Islet precursor cell (in vitro differentiated cells): ENCODE results near the gene COQ10A.
"Not testable (repeated sequence)": the region's sequence is repeated elsewhere in the genome, so short reads cannot be mapped to it uniquely, and the experiment has no call there.

Experiments used
- DNase-seq: peaks from one replicate; pipeline ENCODE4 v3.0.0-alpha.2; 2018

COQ10A gene

GRCh38 chr12:56244494-56244893, 22.2 kb upstream of the COQ10A start:
- DNase-seq = no peak

GRCh38 chr12:56247923-56248322, 18.8 kb upstream of the COQ10A start:
- DNase-seq = no peak

GRCh38 chr12:56248711-56249110, 18.0 kb upstream of the COQ10A start:
- no peak for DNase-seq

- DNase-seq = no peak
Observed at GRCh38 chr12:56252649-56253048, 14.1 kb upstream of the COQ10A start.

GRCh38 chr12:56253091-56253490, 13.7 kb upstream of the COQ10A start:
- no peak for DNase-seq

- DNase-seq = no peak
Observed at GRCh38 chr12:56255671-56256070, 11.1 kb upstream of the COQ10A start.

GRCh38 chr12:56256326-56256960, 10.3 kb upstream of the COQ10A start:
- no peak for DNase-seq

GRCh38 chr12:56257071-56257470, 9.7 kb upstream of the COQ10A start:
- DNase-seq = no peak

- DNase-seq = peak; percentile 88
Observed at GRCh38 chr12:56257491-56258067, 9.2 kb upstream of the COQ10A start.

- DNase-seq = peak; percentile 82
Observed at GRCh38 chr12:56258068-56258819, 8.5 kb upstream of the COQ10A start, which contains the start of gene ANKRD52. Gene ANKRD52, minus strand, starts transcription at chr12:56258384. Its CDS starts 115 bp downstream, at chr12:56258269.

GRCh38 chr12:56258820-56259183, 7.9 kb upstream of the COQ10A start:
- DNase-seq = no peak

GRCh38 chr12:56260380-56260779, 6.4 kb upstream of the COQ10A start:
- no peak for DNase-seq

- DNase-seq = no peak
Observed at GRCh38 chr12:56260921-56261320, 5.8 kb upstream of the COQ10A start.

- DNase-seq = peak; percentile 95
Observed at GRCh38 chr12:56261503-56262232, 5.1 kb upstream of the COQ10A start.

GRCh38 chr12:56262955-56263354, 3.8 kb upstream of the COQ10A start:
- not testable (repeated sequence) for DNase-seq

GRCh38 chr12:56266068-56266692, 562 bp upstream of the COQ10A start:
- DNase-seq = not testable (repeated sequence)

- DNase-seq = peak; percentile 64
Observed at GRCh38 chr12:56267443-56268071, 815 bp downstream of the COQ10A start.

- peak; percentile 70 for DNase-seq
Observed at GRCh38 chr12:56271031-56271430, 4.3 kb downstream of the COQ10A start.

GRCh38 chr12:56272468-56272867, 5.7 kb downstream of the COQ10A start:
- DNase-seq = not testable (repeated sequence)

- no peak for DNase-seq
Observed at GRCh38 chr12:56274299-56274698, 7.6 kb downstream of the COQ10A start.

- no peak for DNase-seq
Observed at GRCh38 chr12:56278905-56279304, 12.2 kb downstream of the COQ10A start.

- DNase-seq = no peak
Observed at GRCh38 chr12:56280849-56281248, 14.1 kb downstream of the COQ10A start.
